Dermis blood vessel endothelial cell (primary cell): ENCODE data around the gene RBM44. TPM values are rescaled to one million over a fixed set of nuclear protein-coding genes. Genes with fewer than 3 reads are reported as not detected.
"Not testable (repeated sequence)": the region's sequence is repeated elsewhere in the genome, so short reads cannot be mapped to it uniquely, and the experiment has no call there.

Experiments used
- DNase-seq: peaks from one replicate; pipeline ENCODE4 v3.0.0; 2010
- total RNA-seq: library from RNA; depleted of rRNA; stranded (reverse); fragments of >200 nt; gene quantifications from 2 replicates; pipeline ENCODE4 v1.2.3, GENCODE V29; 2014

The RBM44 gene
- total RNA-seq, 1 donor from 2014 or later = 0.68 TPM

DNA sequence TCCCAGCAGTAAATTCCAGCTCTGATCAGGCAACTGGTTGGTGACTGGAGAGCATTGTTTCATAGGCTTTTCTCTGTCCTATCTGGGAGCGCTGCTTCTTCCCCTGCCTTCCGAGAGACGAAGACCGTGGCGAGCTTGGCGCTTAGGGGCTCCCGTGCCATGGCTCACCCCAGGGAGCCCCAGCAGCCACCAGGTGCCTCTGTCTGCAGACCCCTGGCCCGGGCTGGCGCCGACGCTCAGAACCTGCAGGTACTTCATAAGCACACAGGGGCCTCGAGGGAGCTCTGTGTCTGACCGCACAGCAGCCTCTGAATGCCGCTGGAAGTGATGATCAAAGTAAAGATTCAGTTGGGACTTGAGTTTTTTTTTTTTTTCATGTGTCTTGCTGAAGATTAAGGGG is 19.1 kb upstream of the RBM44 start:
- DNase-seq = no peak

DNA sequence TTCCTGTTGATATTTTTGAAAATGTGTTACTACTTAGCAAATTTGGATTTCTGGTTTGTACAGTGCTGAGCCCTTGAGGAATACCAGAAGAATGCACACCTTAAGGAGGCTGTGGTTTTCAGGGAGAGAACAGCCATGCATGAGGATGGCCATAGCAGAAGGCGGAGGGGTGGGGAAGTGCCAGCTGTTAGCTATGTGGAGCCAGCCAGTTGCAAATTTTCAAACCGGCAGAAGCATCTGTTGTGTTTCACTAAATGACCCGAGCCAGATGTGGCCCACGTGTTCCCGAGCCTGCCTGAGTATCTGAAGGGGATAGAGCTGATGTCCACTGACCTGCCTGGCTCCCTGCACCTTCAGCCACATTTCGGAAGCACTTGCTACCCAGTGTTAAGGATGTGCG is 16.4 kb upstream of the RBM44 start:
- no peak for DNase-seq

DNA sequence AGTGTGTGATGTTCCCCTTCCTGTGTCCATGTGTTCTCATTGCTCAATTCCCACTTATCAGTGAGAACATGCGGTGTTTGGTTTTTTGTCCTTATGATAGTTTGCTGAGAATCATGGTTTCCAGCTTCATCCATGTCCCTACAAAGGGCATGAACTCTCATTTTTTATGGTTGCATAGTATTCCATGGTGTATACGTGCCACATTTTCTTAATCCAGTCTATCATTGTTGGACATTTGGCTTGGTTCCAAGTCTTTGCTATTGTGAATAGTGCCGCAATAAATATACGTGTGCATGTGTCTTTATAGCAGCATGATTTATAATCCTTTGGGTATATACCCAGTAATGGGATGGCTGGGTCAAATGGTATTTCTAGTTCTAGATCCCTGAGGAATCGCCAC is 14.9 kb upstream of the RBM44 start:
- DNase-seq = not testable (repeated sequence)

DNA sequence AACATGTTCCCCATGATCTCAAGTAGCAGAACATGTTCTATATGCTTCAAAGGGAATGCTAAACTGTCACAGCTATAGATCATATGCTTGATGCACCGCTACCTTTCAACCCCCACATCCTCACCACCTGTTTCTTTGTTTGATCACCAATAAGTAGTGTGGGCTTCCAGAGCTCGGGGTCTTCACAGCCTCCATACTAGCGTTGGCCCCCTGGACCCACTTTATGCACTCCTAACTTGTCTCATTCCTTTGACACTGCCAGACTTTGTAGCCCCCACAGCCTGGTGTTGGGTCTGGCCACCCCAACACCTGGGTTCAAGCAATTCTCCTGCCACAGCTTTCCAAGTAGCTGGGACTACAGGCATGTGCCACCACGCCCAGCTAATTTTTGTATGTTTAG is 11.6 kb upstream of the RBM44 start:
- no peak for DNase-seq

DNA sequence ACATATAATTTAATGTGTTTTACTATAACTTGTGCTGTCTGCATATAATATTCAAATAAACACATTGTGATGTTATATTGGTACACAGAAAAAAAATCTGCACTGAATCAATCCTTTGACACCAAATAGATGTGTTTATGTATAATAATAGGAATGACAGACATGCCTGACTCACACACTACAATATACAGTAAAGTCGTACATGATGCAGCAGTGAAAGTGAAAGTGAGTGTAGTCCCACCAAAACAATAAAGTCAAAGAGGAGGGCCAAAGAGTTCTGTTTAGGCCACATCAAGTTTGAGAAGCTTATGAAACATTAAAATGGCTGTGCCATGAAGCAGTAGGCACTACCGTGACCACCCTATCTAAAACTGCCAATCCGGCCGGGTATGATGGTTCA is 8.2 kb upstream of the RBM44 start:
- peak; percentile 40 for DNase-seq

DNA sequence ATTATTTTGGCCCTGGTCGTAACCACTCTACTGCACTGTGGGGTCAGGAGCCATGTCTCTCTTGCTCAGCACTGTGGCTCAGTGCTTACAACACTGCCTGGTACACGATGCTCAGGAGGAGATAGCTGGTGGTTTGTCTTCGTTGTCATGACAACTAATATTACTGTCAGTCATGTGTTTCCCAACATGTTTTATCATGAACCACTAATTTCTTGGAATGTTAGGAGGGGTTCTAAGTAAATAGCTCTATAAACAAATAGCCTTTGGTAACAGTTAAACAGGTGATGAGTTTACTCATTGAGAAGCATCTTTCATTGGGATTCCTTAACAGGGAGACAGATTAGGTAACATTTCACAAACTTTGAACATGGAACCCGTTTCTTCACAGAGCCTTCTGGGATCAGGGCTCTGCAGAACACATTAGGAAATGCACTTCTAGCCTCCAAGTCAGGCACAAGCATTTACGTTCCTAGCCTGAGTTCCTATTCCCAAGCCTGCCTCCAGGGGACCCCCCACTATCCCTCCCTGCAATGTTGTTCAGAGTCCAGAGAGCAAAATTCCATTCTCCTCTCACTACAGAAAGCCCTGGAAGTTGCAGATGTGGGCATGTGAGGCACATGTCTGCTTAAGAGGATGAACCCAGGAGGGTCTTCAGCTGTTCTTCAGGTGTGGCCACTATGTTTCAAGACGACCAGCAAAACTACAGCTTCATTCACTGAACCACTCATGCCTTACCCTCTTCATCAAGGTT is 6.4 kb upstream of the RBM44 start:
- peak; percentile 18 for DNase-seq

DNA sequence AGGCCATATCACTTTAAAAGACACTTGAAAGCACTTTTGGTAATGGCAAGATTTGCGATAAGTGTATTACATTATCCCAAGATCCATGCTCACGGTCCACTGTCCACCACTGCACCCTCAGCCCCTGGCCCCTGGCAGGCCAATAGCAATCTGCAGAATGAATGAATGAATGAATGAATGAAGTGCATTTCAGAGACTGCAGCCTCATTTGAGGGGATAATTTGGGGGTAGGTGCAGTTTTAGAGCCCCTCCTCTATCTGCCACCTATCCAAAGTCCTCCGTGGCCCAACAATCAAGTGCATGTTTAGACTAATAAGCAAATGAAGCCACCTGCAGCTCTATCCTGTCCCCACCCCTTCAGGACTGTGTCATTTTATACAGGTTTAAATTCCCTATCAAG is 1.3 kb upstream of the RBM44 start:
- DNase-seq = no peak

DNA sequence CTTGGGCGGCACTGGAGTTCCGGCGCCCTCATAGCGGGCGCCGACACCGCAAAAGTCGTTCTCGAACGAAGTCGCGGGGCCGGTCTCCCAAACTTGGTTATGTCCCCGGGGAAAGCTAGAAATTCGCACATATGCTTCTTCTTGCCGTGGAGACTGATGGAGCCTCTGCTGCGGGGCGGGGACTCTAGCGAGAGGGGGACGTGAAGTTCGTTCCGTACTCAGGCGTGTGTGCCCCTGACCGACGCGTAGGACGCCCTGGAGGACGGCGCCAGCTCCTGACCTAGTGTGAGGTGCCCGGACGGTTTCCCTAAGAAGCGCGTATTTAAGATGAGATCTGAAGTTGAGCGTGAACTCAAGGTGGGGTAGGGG is 465 bp downstream of the RBM44 start:
- DNase-seq = no peak

DNA sequence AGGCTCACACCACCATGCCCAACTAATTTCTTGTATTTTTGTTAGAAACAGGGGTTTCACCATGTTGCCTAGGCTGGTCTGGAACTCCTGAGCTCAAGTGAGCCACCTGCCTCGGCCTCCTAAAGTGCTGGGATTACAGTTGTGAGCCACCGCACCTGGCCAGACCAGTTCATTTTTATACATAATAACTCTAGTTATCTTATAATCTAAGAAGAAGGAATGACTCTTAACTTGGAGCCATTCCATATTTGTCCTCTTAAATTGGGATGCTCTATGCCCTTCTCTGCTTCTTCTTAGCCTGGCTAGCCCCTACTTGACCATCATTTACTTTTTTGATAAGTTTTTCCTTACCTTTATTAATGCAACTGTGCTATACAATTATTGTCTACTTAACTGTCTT is 2.9 kb downstream of the RBM44 start:
- no peak for DNase-seq

DNA sequence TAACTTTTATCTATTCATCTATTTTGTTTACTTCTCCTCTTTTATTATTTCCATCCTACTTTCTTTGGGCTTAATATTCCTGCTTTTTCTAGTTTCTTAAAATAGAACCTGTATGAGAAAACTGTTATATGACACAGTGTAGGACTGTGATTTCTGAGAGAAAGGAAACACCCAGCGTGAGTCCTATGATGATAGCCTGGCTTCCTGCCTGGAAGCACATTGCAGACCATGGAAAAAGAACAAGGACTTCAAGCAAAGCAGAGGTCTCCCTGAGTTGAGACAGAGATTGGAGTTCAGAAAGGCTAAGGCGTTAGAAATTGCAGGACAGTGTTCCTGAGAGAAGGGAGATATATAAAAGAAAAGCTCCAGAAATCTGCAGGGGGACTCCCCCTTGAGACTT is 7.8 kb downstream of the RBM44 start:
- peak; percentile 29 for DNase-seq

DNA sequence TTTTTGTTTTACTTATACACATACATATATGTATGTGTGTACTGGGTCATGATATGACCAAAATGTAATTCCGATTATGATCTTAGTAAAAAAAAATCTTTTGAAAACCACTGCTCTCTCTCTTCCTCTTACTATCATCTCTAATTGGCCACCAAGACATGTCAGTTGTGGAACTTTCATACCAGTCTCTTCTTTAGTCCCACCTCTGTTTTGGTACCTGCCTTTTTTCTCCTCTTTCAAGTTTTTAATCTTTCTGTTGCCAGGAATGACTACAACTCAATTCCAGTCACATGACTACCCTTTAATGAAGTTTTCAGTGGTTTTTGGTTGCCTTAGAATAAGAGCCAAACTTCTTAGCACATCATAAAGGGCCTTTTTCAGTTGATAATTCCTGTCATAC is 17.1 kb downstream of the RBM44 start:
- DNase-seq = no peak

DNA sequence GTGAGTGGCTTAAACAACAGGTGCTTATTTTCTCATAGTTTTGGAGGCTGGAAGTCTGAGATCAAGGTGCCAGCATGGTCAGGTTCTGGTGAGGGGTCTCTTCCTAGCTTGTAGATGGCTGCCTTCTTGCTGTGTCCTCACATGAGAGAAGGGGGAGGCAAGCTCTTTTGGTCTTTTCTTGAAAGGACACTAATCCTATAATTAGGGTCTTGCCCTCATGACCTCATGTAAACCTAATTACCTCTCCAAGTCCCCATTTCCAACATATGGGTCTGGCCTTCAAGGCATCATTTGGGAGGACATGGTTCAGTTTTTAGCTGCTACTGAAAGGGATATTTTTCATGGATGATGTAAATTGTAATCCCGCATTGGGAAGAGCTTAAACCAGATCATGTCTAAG is 18.0 kb downstream of the RBM44 start:
- DNase-seq = no peak

DNA sequence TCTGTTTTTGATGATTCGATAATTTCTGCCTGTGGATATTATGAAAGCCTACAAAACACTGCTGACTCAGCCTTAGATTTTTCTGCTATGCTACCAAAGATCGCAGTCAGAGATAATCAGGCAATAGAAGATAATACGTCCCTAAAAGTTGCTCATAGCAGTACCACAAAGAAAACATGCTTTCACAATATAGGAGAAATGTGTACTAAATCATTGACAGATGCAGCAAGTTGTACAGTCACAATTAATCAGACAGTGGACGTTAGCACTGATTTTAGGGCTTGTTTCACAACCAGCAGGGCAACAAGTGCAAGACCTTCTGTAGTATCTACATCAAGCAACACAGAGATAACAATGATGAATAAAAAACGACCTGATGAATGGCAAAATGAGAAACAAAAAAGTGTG is 19.5 kb downstream of the RBM44 start:
- DNase-seq = no peak

DNA sequence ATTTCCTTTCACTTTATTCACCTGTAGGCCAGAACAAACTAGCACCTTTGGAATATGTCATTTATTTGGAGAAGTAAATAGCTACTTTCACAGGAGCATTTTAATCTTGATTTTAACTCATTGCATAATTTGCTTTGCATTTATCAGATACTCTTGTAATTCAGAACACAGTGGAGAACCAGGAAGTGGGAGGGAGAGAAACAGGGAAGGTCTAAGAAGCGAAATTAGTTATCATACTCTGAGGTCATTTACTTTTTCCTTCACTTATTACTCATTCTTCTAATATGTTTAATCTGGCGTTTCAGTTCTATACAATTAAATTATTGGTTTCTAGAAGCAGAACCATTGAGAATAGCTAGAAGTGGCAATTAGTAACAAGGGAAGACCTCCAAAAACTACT is 20.7 kb downstream of the RBM44 start:
- no peak for DNase-seq

DNA sequence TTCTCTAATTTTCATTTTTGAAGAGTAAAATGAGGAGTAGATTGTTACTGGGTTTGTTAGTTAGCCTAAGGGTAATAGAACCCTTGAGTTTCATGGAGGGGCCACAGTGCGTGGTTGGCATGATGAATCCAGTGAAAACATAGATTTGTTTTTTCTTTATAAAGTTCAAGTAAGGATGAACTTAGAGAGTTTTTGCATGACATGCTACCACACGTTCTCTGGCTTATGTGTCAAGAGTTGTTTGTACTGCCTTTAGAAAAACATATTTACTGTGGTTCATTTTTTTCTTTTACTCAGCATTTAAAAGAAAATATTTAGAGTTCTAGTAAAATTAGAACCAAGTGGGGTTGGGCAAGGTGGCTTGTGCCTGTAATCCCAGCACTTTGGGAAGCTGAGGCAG is 21.8 kb downstream of the RBM44 start:
- DNase-seq = no peak

DNA sequence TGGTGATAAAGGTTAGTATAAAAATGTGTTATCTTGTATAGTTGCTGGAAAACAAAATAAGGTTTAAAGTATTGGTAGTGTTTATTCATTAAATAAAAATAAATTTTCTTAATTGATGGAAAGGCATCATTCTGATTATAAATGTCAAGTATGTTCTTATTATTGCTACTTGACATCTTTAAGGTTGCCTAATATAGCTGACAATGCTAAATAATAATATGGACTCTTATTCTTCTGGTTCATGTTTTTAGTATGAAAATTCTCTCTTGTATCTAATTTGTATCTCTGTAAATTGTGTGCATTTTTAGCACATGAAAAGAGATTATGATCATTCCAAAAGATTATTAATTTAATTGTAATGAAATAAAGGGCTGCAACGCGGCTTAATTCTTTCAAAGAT is 25.0 kb downstream of the RBM44 start:
- DNase-seq = no peak

DNA sequence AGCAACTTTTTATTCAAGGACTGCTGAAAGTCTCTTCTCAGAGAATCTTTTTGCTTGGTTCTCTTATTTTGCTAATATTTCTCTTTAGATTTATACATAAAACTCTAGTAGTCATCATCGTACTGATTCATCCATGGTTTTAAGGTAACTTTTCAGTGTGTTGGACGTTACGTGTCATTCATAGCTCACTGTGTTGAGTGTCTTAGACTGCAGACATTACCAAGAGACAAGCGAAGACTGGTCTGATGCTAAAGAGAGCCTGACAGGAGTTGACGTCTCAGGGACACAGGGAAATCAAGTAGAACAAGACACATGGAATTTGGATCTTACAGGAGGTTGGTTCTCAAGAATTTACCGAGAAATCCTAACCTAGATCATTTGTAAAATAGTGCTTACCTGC is 25.5 kb downstream of the RBM44 start:
- DNase-seq = no peak

DNA sequence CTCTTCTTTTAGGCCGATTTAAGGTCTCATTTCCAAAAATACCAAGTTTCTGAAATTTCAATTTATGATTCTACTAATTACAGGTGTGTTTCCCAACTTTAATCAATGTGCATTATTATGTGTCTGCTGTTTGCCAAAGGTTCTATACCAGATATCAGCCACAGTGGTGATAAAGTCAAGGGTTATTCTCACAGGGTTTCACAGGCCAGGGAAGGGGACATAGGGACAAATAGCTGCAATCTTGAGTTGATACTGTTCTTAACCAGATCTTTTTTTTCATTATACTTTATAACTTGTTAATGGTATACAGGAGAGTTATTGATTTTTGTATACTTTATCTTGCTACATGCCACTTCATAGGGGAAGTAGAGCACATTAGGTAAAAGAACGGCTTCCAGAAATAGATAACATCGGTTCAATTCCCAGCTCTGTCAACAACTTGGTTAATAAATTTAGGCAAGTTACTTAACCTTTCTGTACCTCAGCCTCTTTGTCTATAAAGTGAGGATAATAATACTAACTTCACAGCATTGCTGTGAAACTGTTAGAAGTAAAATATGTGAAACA is 28.9 kb downstream of the RBM44 start:
- DNase-seq = no peak

DNA sequence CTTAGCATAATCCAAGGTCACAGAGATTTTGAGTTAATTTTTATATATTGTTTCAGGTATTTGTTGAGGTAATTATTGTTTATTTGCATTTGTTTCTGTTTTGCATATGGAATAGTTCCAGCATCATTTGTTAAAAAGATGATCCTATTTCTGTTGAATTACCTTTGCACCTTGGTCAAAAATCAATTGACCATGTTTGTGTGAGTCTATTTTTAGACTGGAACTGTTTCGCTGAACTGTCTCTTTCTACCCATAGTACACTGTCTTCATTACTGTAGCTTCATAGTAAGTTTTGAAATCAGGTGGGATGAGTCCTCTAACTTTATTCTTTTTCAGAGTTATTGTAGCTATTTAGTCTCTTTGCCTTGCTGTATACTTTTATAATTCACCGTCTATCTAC is 31.9 kb downstream of the RBM44 start:
- no peak for DNase-seq

DNA sequence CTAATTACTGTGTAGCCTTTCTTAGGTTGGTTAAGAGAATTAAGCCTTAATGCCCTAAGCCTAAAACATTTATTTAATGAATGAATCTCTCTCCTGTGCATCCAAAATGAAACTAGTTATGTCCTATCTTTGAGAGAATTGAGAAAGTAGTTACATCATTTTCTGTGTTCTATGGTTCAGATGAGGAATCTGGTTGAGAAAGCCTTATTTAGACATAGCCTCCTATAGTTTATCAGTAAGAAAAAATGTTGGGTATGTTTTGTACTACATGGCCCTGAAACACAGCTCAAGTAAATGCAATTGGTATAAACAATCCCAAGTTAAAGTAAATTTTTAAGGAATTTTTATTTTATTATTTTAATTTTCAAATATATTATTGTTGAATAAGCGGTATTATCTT is 35.0 kb downstream of the RBM44 start:
- no peak for DNase-seq

DNA sequence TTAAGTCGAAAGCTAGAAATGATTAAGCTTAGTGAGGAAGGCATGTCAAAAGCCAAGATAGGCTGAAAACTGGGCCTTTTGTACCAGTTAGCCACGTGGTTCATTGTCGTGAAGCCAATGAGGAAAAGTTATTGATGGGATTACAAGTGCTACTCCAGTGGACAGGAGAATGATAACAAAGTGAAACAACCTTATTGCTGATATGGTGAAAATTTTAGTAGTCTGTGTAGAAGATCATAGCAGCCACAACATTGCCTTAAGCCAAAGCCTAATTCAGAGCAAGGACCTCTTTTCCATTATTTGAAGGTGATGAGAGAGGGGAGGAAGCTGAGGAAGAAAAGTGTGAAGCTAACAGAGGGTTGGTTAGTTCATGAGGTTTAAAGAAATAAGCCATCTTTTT is 36.8 kb downstream of the RBM44 start:
- DNase-seq = no peak

DNA sequence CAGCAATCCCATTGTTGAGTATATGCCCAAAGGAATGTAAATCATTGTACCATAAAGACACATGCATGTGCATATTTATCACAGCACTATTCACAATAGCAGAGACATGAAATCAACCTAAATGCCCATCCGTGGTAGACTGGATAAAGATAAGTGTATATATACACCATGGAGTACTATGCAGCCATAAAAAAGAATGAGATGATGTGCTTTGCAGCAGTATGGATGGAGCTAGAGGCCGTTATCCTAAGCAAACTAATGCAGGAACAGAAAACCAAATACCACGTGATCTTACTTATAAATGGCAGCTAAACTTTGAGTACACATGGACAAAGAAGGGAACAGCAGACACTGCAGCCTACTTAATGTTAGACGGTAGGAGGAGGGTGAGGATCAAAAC is 42.5 kb downstream of the RBM44 start:
- DNase-seq = no peak

DNA sequence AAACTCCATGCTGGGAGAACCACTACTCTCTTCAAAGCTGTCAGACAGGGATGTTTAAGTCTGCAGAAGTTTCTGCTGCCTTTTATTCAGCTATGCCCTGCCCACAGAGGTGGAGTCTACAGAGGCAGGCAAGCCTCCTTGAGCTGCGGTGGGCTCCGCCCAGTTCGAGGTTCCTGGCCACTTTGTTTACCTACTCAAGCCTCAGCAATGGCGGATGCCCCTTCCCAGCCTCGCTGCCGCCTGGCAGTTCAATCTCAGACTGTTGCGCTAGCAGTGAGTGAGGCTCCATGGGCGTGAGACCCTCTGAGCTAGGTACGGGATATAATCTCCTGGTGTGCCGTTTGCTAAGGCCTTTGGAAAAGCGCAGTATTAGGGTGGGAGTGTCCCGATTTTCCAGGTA is 50.4 kb downstream of the RBM44 start:
- DNase-seq = not testable (repeated sequence)

DNA sequence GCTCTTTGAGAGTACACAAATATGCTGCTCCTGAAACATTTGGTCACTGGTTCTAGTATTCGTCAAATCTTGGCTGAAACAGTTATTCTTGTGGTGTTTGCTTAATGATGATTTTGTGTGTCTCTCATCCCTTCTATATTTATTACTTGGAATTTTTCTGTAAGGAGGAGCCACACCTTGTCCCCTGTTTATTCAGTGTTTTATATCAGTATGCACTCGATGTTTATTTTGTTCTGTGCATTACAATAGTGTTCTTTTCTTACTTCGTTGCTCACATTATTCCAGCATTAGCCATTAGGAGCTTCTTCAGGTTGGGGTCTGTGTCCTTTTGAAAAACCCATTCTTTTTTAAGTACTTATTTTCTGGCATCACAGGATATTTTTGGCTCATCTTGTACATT is 55.7 kb downstream of the RBM44 start:
- DNase-seq = no peak

DNA sequence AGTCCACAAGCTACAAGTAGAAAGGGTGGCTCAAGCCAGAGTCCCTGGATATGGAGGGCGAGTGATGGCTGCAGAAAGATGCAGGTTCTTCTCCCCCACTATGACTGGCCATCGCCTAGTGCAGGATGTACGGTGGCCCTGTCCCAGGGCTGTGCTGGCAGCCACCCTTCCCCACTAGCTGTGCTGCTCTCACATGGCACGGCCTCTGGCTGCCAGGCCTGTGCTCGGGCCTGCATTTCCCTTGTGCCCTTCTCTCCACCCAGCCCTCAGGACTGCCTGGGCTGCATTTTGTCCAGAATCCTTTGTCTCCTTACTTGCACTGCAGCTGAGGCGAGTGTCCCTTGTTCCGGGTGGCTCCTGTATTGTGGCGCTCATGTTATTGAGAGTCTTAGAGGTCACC is 59.2 kb downstream of the RBM44 start:
- no peak for DNase-seq
